Heart left ventricle (tissue), 13 donors: ENCODE results near the gene RFX7.

Source experiments
- CTCF ChIP-seq, 12 donors: fragments of 200-600 bp; sonication (generic) in 4 of 12; IDR thresholded peaks; one replicate each; pipeline versions ENCODE4 v1.5.0 to v1.8.0; 2018 to 2022; ENCODE audit warnings: antibody characterized with exemption in 12 of 12, mild to moderate bottlenecking in 5 of 12
- POLR2A ChIP-seq, 2 donors: fragments of 450-650 bp; IDR thresholded peaks; one replicate each; pipeline ENCODE4 v1.6.1; 2017; ENCODE audit warnings: antibody characterized with exemption in 2 of 2, mild to moderate bottlenecking in 2 of 2, moderate library complexity in 2 of 2
- donor health status: ischemic (EF 13 %, LVEDD 7.1; RV severe dilation, severe dysfunction).
- donor health status: DM: no; HTN: yes; CAD: no.
- donor health status: DM: no; HTN: no; CAD: no.
- donor health status: ischemic (EF 25% LVEDD 6.9; RV normal size, moderate dysfunction).
- donor health status: ischemic (EF 25% LVEDD 5.7; RV mildly dilated, moderate dysfunction).
- donor health status: ischemic (EF 35%, LVEDD 5.7; RV mildly dilated, moderate dysfunction).
- donor health status: nonischemic (EF 11% LVEDD 7.7; RV severe dilation, severe dysfunction).
- donor health status: DM: yes; HTN: yes; CAD: no.
- donor health status: PGD.
- donor health status: ischemic (EF 29% LVEDD 5.4; RV normal size, mild dysfunction).
- donor health status: nonischemic (EF 23%, LVEDD 6.1; RV moderate dilation, normal function).

GRCh38 chr15:56174649-56175048 is 69.0 kb downstream of the RFX7 start:
- TF ChIP-seq CTCF (IDR thresholded peaks at IDR 0.05) (no peak), POLR2A (IDR thresholded peaks at IDR 0.05) (no peak)
